ENCODE measurements around the gene AMPH. TPM values are rescaled to one million over a fixed set of nuclear protein-coding genes. Genes with fewer than 3 reads are reported as not detected.
"Not testable (repeated sequence)": the region's sequence is repeated elsewhere in the genome, so short reads cannot be mapped to it uniquely, and the experiment has no call there.

Gene AMPH
- total and polyA plus RNA-seq, 5 donors = 1.3 to 4.7 (median 2.7) TPM

- H3K4me1 ChIP-seq (ENCODE audit: control insufficient read depth, insufficient read depth, low read length) = no peaks in the 10 kb centered on the region
- no peaks in the 10 kb centered on the region for H3K9me3 ChIP-seq (ENCODE audit: control insufficient read depth, low read length)
- intact Hi-C loops (cut with DNase I) = no loop called here
- ATAC-seq (no peak), DNase-seq (no peak)
- no peak overlapping the region for H3K4me3 ChIP-seq (ENCODE audit: low read length)
- H3K27ac ChIP-seq (ENCODE audit: low read length) = no peak overlapping the region
- no peaks in the 10 kb centered on the region for H3K27me3 ChIP-seq (ENCODE audit: control insufficient read depth, insufficient read depth)
Measured at GRCh38 chr7:38625866-38626265, 5.3 kb downstream of the AMPH start.

DNA sequence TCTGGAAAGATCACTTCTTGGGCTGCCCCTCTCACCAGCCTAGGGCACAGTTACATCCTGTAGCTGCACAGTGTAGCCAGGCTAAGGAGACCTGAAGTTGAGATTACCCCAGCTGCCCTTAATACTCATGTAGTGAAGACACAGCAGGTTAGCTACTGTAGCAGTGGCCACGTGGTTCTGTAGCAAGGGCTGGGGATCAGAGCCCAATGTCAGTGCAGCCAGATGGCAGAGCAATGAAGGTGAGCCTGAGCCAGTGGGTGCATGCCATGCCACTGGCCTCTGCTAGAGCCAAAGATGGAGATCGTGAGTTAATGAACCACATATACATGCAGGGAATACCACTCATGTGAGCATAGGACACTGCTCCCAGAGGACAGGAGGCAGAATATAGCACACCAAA lies 15.5 kb downstream of the AMPH start:
- Histone ChIP-seq H3K27me3 (ENCODE audit: control insufficient read depth, insufficient read depth) (no peaks in the 10 kb centered on the region), H3K4me3 (ENCODE audit: low read length) (no peak overlapping the region), H3K27ac (ENCODE audit: low read length) (no peak overlapping the region), H3K4me1 (ENCODE audit: control insufficient read depth, insufficient read depth, low read length) (no peaks in the 10 kb centered on the region), H3K9me3 (ENCODE audit: control insufficient read depth, low read length) (no peaks in the 10 kb centered on the region)
- ATAC-seq (no peak), DNase-seq (no peak)
- 75% methylated on average over 2 of the region's 2 CpGs for WGBS
- intact Hi-C loops (cut with DNase I) = no loop called here

DNA sequence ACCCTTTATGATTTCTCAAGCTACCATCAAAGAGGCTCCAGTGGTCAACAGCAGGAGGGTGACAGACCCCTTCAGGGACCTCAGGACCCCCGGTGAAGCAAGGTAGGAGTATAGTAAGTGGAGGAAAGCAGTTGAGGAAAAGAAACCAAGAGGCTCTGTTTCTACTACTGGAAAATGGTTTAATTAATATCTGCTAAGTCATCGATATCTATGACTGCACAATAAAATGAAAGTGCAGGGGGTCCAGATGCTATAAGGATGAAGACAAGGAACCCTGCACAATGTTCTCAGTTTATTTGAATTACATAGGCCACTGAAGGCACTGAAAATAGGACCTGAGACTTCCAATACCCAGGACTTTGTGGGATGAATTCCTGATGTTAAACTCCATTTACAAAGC lies 23.7 kb downstream of the AMPH start:
- Histone ChIP-seq H3K4me1 (ENCODE audit: control insufficient read depth, insufficient read depth, low read length) (no peaks in the 10 kb centered on the region), H3K27ac (ENCODE audit: low read length) (no peak overlapping the region), H3K27me3 (ENCODE audit: control insufficient read depth, insufficient read depth) (no peaks in the 10 kb centered on the region), H3K4me3 (ENCODE audit: low read length) (no peak overlapping the region), H3K9me3 (ENCODE audit: control insufficient read depth, low read length) (no peaks in the 10 kb centered on the region)
- intact Hi-C loops (cut with DNase I) = no loop called here
- ATAC-seq (no peak), DNase-seq (no peak)
- WGBS = 91% methylated on average over 2 of the region's 2 CpGs

GRCh38 chr7:38600741-38601140 lies 30.4 kb downstream of the AMPH start:
- H3K27me3 ChIP-seq (ENCODE audit: control insufficient read depth, insufficient read depth) = no peaks in the 10 kb centered on the region
- intact Hi-C loops (cut with DNase I) = no loop called here
- ATAC-seq (no peak), DNase-seq (no peak)
- H3K27ac ChIP-seq (ENCODE audit: low read length) = no peak overlapping the region
- 77% methylated on average over 3 of the region's 3 CpGs for WGBS
- no peak overlapping the region for H3K4me3 ChIP-seq (ENCODE audit: low read length)
- H3K4me1 ChIP-seq (ENCODE audit: control insufficient read depth, insufficient read depth, low read length) = no peaks in the 10 kb centered on the region
- H3K9me3 ChIP-seq (ENCODE audit: control insufficient read depth, low read length) = no peaks in the 10 kb centered on the region

DNA sequence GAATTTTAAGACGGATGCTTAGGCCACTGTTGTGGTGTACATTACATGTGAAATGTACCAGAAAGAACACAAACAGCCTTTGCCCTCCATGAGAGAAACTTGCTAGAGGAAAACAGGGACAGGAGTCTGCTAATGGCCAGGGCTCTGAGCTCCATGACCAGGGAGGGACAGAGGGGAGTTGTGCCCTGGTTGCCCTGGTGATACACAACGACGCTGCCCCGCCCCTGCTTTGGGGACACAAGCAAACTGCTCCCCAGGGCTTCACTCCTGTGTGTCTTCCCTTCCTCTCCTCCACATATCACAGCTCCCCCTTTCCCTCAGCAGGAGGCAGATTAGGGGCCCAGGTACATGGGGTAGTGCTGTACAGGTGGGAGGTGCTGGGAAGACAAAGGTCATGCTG lies 36.2 kb downstream of the AMPH start:
- WGBS = 76% methylated on average over 4 of the region's 4 CpGs
- Histone ChIP-seq H3K4me1 (ENCODE audit: control insufficient read depth, insufficient read depth, low read length) (no peaks in the 10 kb centered on the region), H3K27ac (ENCODE audit: low read length) (no peak overlapping the region), H3K4me3 (ENCODE audit: low read length) (no peak overlapping the region), H3K9me3 (ENCODE audit: control insufficient read depth, low read length) (no peaks in the 10 kb centered on the region), H3K27me3 (ENCODE audit: control insufficient read depth, insufficient read depth) (no peaks in the 10 kb centered on the region)
- DNase-seq = no peak
- no peak for ATAC-seq
- intact Hi-C loops (cut with DNase I) = no loop called here

GRCh38 chr7:38592737-38593288 lies 38.4 kb downstream of the AMPH start:
- H3K4me3 ChIP-seq (ENCODE audit: low read length) = no peak overlapping the region
- H3K27ac ChIP-seq (ENCODE audit: low read length) = no peak overlapping the region
- no peaks in the 10 kb centered on the region for H3K27me3 ChIP-seq (ENCODE audit: control insufficient read depth, insufficient read depth)
- WGBS = 84% methylated on average over 2 of the region's 2 CpGs
- DNase-seq (no peak), ATAC-seq (no peak)
- no peaks in the 10 kb centered on the region for H3K9me3 ChIP-seq (ENCODE audit: control insufficient read depth, low read length)
- intact Hi-C loops (cut with DNase I) = no loop called here
- H3K4me1 ChIP-seq (ENCODE audit: control insufficient read depth, insufficient read depth, low read length) = no peaks in the 10 kb centered on the region

GRCh38 chr7:38585572-38586354 lies 45.4 kb downstream of the AMPH start:
- no peak for ATAC-seq
- Histone ChIP-seq H3K27ac (ENCODE audit: low read length) (no peak overlapping the region), H3K4me3 (ENCODE audit: low read length) (no peak overlapping the region), H3K4me1 (ENCODE audit: control insufficient read depth, insufficient read depth, low read length) (peaks cover 5% of the 10 kb centered on the region), H3K27me3 (ENCODE audit: control insufficient read depth, insufficient read depth) (no peaks in the 10 kb centered on the region), H3K9me3 (ENCODE audit: control insufficient read depth, low read length) (no peaks in the 10 kb centered on the region)
- no peak for DNase-seq
- intact Hi-C loops (cut with DNase I) = no loop called here
- WGBS = 54% methylated on average over 6 of the region's 6 CpGs

- Histone ChIP-seq H3K27me3 (ENCODE audit: control insufficient read depth, insufficient read depth) (no peaks in the 10 kb centered on the region), H3K4me3 (ENCODE audit: low read length) (no peak overlapping the region), H3K27ac (ENCODE audit: low read length) (no peak overlapping the region), H3K9me3 (ENCODE audit: control insufficient read depth, low read length) (no peaks in the 10 kb centered on the region), H3K4me1 (ENCODE audit: control insufficient read depth, insufficient read depth, low read length) (peaks cover 5% of the 10 kb centered on the region)
- intact Hi-C loops (cut with DNase I) = no loop called here
- WGBS = 42% methylated on average over 11 of the region's 11 CpGs
- DNase-seq (peak in 1 of 3 donors; percentile 49), ATAC-seq (peak; percentile 63 to 70)
Measured at GRCh38 chr7:38584443-38585210, 46.5 kb downstream of the AMPH start.

DNA sequence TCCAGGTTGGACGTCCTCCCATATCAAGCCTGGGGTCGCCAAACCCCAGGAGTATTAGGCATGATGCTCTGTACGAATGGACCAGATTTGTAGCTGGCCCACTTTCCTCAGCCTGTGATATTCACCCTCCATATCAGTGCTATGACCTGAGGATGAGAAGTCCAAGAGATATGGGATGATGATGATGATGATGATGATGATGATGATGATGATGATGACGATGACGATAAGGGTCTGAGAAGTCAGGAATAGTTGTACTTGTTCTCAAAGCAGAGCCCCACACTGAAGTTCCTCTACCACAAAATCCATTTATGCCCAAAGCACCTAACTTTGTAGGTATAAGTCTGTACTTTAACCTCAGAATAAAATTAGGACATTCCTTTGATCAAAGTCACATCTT lies 50.7 kb downstream of the AMPH start:
- H3K4me1 ChIP-seq (ENCODE audit: control insufficient read depth, insufficient read depth, low read length) = peaks cover 3% of the 10 kb centered on the region
- intact Hi-C loops (cut with DNase I) = no loop called here
- no peak overlapping the region for H3K4me3 ChIP-seq (ENCODE audit: low read length)
- no peaks in the 10 kb centered on the region for H3K9me3 ChIP-seq (ENCODE audit: control insufficient read depth, low read length)
- no peak overlapping the region for H3K27ac ChIP-seq (ENCODE audit: low read length)
- no peak for ATAC-seq
- no peak for DNase-seq
- WGBS = 79% methylated on average over 5 of the region's 5 CpGs
- H3K27me3 ChIP-seq (ENCODE audit: control insufficient read depth, insufficient read depth) = no peaks in the 10 kb centered on the region

DNA sequence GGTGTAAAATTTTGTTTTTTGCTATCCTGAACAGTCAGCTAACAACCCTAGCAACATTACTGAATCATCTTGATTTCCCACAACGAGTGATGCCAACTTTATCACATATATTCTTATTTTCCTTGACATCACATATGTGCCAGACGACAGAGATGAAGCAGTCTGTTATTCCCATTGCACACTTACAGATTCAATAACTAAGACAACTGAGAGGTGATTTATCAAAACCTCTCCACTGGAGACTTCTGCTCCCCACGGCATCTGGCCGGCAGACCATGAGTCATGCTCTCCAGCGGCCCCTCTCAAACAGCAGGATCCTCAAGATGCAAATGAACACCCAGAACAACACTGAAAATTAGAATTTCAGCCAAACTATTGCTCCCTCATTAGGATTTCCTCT lies 57.1 kb downstream of the AMPH start:
- no peaks in the 10 kb centered on the region for H3K27me3 ChIP-seq (ENCODE audit: control insufficient read depth, insufficient read depth)
- H3K4me1 ChIP-seq (ENCODE audit: control insufficient read depth, insufficient read depth, low read length) = no peaks in the 10 kb centered on the region
- WGBS = 29% methylated on average over 5 of the region's 5 CpGs
- H3K27ac ChIP-seq (ENCODE audit: low read length) = no peak overlapping the region
- DNase-seq = no peak
- no peaks in the 10 kb centered on the region for H3K9me3 ChIP-seq (ENCODE audit: control insufficient read depth, low read length)
- intact Hi-C loops (cut with DNase I) = no loop called here
- no peak for ATAC-seq
- H3K4me3 ChIP-seq (ENCODE audit: low read length) = no peak overlapping the region

DNA sequence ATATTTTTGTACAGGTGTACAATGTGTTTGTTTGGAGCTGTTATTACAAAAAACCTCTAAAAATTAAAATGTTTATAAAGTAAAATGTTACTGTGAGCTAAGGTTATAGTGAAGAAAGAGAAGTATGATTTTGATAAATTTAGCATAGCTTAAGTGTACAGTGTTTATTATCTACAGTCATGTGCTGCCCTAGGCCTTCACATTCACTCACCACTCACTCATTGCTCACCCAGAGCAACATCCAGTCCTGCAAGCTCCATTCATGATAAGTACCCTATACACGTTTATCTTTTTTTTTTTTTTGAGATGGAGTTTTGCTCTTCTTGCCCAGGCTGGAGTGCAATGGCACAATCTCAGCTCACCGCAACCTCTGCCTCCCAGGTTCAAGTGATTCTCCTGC lies 59.6 kb downstream of the AMPH start:
- WGBS = 51% methylated on average over 2 of the region's 2 CpGs
- H3K4me1 ChIP-seq (ENCODE audit: control insufficient read depth, insufficient read depth, low read length); H3K9me3 ChIP-seq (ENCODE audit: control insufficient read depth, low read length); intact Hi-C loops (cut with DNase I); H3K27ac ChIP-seq (ENCODE audit: low read length); H3K27me3 ChIP-seq (ENCODE audit: control insufficient read depth, insufficient read depth); H3K4me3 ChIP-seq (ENCODE audit: low read length); DNase-seq: not testable (repeated sequence)
- ATAC-seq = peak; percentile 62 to 75
